HepG2 (cell line): ENCODE results near the gene JKAMP.

Experiments used
- RAD21 ChIP-seq: fragments of 450-650 bp; formaldehyde crosslinking; IDR thresholded peaks from 2 replicates; pipeline ENCODE4 v1.5.0; 2020; ENCODE audit warnings: mild to moderate bottlenecking
- ZNF335 ChIP-seq: sonication (generic); formaldehyde crosslinking; IDR thresholded peaks from 2 replicates; pipeline ENCODE4 v1.4.0; 2020; ENCODE audit warnings: missing genetic modification reagents

DNA sequence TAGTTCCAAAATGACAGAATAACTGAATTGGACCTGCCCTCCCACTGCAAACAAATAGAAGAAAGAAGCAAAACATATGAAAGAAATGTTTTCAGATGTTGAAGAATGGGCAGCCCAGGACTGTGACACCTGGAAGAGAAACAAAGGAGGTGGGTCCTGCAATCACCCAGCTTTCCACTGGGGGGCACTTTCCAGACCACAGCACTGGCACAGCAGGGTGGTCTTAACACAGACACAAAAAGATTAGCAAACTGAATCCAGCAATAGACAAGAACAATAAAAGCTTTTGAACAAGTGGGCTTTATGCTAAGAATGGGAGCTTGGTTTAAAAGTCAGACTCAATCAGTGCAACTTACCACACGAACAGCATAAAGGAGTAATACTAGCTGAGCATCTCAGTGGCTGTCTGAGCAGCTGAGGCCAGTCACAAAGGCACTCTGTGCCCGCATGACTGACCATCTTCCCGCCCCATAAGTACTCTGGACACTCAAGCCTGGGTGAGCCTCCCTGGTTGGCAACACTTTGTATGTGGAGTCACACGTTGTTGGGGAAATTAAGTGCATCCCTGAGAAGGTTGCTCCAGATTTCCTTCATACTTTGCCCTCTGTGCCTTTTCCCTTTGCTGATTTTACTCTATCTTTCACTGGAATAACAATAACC, 27.7 kb downstream of the JKAMP start:
- TF ChIP-seq RAD21 (CRISPR knock-in tag) (no peak), ZNF335 (no peak)
